GM13977 (cell line): ENCODE data around the gene PSMB2.

Experiments
- DNase-seq: peaks from one replicate; pipeline ENCODE4 v3.0.0; 2012; ENCODE audit warnings: low spot score
- in situ Hi-C: fragments of 300-500 bp; cut with MboI; formaldehyde crosslinking; loops from one replicate; pipeline ENCODE4 v1.12.0; 2022; ENCODE audit warnings: low sequenced_read_pairs, low pct_unique_long_range_greater_than_20kb, mixed read lengths, inconsistent platforms; ENCODE audit not compliant: unreplicated experiment
- TF ChIP-seq, protein P1 (sequence below): IDR thresholded peaks from 2 replicates; pipeline ENCODE4 v1.5.1; 2012; ENCODE audit warnings: mild to moderate bottlenecking, control low read depth; ENCODE audit not compliant: insufficient read depth; ENCODE audit errors: extremely low read depth, missing control alignments

Gene PSMB2

DNA sequence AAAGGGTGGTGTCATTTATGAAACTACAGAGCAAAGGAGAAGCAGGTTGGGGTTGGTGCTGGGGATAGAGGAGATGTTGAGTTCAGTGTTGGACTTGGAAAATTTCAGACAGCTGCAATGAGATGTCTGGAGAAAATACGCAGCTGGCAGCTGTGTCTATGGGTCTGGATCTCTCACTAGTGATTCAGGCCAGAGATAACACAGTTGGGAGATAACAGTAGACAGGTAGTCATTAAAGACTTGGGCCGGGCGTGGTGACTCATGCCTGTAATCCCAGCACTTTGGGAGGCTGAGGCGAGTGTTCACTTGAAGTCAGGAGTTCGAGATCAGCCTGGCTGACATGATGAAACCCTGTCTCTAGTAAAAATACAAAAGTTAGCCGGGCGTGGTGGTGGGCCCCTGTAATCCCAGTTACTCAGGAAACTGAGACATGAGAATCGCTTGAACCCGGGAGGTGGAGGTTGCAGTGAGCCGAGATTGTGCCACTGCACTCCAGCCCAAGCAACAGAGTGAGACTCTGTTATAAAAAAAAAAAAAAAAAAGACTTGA is 70.7 kb downstream of the PSMB2 start:
- TF ChIP-seq, protein P1, sequence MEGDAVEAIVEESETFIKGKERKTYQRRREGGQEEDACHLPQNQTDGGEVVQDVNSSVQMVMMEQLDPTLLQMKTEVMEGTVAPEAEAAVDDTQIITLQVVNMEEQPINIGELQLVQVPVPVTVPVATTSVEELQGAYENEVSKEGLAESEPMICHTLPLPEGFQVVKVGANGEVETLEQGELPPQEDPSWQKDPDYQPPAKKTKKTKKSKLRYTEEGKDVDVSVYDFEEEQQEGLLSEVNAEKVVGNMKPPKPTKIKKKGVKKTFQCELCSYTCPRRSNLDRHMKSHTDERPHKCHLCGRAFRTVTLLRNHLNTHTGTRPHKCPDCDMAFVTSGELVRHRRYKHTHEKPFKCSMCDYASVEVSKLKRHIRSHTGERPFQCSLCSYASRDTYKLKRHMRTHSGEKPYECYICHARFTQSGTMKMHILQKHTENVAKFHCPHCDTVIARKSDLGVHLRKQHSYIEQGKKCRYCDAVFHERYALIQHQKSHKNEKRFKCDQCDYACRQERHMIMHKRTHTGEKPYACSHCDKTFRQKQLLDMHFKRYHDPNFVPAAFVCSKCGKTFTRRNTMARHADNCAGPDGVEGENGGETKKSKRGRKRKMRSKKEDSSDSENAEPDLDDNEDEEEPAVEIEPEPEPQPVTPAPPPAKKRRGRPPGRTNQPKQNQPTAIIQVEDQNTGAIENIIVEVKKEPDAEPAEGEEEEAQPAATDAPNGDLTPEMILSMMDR: no peak
- in situ Hi-C loops: loop anchor here (10.0 kb wide), 1 partner anchor 144 kb away; the partner anchor contains the start of gene C1orf216

DNA sequence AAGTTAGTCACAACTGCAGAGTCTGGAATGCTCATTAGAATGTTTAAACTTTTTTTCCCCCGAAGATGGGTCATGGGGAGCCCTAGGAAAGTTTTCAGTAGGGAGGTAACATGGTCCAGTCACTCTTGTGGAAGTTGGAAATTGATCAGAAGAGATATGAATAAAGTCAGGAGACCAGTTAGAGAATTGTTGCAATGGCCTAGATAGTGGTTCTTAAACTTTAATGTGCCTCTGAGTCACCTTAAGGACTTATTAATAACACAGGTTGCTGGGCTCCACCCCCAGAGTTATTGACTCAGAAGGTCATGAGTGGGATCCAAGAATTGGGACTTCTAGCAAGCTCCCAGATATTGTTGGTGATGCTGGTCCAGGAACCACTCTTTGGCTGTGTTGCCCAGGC is 71.4 kb downstream of the PSMB2 start:
- DNase-seq: no peak
- in situ Hi-C loops: loop anchor here (10.0 kb wide), 1 partner anchor 145 kb away; the partner anchor contains the start of gene C1orf216
- TF ChIP-seq, protein P1: no peak

More for the DNA sequence above, 70.7 kb downstream of the PSMB2 start:
- no peak for DNase-seq

DNA sequence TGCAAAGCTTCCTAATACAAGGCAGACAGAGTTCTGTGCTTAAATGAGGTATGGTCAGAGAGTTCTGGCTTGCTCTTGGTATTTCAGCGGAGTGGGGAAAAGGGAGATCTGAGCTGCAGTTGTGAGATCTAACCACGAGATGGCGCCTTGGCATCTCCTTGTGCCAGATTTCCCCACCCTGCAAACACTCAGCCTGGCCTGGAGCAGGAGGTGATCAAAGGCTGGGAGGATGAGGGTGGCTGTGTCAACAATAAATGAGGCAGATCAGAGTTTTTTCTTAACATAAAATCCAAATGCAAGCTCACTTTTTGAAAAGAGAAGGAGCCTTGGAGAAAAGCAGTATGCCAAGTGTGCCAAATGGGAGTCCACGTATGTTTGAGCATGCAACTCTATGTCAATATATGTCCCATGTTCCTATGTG is 72.3 kb downstream of the PSMB2 start:
- TF ChIP-seq, protein P1: peak; percentile 85
- peak; percentile 87 for DNase-seq
- in situ Hi-C loops: no loop called here

DNA sequence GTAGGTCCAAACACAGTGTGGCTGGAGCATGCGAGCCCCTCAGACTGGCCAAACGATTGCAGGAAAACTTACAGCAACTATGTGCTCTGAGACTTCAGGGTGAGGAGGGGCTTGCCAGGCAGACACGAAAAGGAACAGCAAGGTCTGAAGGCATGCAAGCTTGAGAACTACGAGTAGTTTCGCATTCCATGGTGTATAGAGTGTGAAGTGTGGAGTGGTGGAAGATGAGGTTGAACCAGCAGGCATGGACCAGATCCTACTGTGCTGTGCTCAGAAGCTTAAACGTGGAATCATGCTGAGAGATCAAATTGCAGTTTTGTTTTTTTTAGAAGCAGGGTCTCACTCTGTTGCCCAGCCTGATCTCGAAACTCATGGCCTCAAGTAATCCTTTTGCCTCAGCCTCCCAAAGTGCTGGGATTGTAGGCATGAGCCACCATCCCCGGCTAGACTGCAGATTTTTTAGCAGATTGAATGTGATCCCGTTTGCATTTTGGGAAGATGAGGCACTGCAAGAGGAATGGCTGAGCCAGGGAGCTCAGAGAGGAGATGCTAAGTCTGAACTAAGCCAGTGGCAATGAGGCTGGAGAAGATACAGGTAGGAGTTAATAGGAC is 73.3 kb downstream of the PSMB2 start:
- in situ Hi-C loops: no loop called here

DNA sequence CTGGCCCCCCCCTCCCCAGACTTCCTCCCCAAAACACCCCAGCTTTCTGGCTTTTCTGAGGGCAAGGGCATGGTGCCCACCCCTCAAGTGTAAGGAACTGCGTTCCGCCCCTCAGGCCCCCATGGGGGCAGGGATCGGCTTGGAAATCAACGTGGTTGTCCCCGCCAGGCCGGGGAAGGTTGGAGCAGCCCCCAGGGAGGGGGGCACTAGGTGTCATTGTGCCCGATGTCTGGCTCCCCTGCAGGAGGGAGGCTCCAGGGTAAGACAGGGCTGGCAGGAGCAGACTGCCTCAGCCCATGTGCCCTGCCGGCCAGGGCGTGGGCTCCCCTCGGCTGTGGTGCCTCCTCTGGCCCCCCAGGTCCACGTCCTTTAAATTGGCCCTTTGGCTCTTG is 75.6 kb downstream of the PSMB2 start:
- TF ChIP-seq, protein P1: no peak
- no peak for DNase-seq
- in situ Hi-C loops: no loop called here

More for the DNA sequence above, 73.3 kb downstream of the PSMB2 start:
- no peak for DNase-seq
- TF ChIP-seq, protein P1: no peak

DNA sequence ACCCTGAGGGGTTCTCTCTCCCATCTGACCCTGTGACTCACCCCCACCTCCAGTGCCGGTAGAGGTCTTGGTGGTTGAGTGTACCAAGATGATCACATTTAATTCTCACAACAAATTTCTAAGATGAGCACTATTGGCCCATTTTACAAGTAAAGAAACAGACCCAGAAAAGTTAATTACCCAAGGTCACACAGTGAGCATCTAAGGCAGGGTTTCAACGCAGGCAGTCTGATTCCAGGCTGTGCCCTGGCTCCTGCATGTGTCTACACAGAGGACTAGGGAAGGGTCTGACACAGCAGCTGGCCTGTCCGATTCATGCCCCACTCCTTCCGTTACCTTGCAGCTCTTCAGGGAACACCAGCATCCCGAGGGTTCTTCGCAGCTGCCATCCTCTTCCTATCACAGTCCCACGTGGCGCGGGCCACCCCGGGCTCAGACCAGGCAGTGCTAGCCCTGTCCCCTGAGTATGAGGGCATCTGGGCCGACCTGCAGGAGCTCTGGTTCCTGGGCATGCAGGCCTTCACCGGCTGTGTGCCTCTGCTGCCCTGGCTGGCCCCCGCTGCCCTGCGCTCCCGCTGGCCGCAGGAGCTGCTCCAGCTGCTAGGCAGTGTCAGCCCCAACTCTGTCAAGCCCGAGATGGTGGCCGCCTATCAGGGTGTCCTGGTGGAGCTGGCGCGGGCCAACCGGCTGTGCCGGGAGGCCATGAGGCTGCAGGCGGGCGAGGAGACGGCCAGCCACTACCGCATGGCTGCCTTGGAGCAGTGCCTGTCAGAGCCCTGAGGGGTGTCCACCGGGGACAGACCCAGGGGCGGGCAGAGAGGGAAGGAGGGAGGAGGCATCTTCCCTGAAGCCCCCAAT is 76.2 kb downstream of the PSMB2 start:
- DNase-seq: no peak
- TF ChIP-seq, protein P1: no peak
- in situ Hi-C loops: loop anchor here (5.0 kb wide), 1 partner anchor 118 kb away; no protein-coding TSS in a partner anchor
